Neural crest cell (in vitro differentiated cells): ENCODE measurements around the gene CSMD2. TPM values are rescaled to one million over a fixed set of nuclear protein-coding genes. Genes with fewer than 3 reads are reported as not detected.

ENCODE experiments used
- DNase-seq: peaks from one replicate; pipeline ENCODE4 v3.0.0; 2021; ENCODE audit warnings: low read depth, mixed read lengths, low spot score
- H3K27ac Mint-ChIP-seq: one replicate; pipeline ENCODE4 v1.8.0; 2021; ENCODE audit warnings: mild to moderate bottlenecking, mixed read lengths; ENCODE audit not compliant: unreplicated experiment
- H3K27me3 Mint-ChIP-seq: 2 replicates; pipeline ENCODE4 v1.8.0; 2021; ENCODE audit warnings: low read depth, mild to moderate bottlenecking, mixed read lengths
- H3K36me3 Mint-ChIP-seq: 2 replicates; pipeline ENCODE4 v1.8.0; 2021; ENCODE audit warnings: low read depth, mild to moderate bottlenecking, mixed read lengths
- H3K4me1 Mint-ChIP-seq: 2 replicates; pipeline ENCODE4 v1.8.0; 2021; ENCODE audit warnings: mixed read lengths
- H3K4me3 Mint-ChIP-seq: one replicate; pipeline ENCODE4 v1.8.0; 2021; ENCODE audit warnings: mild to moderate bottlenecking, mixed read lengths
- H3K9me3 Mint-ChIP-seq: 2 replicates; pipeline ENCODE4 v1.8.0; 2021; ENCODE audit warnings: mixed read lengths
- CTCF ChIP-seq: fragments of 200-600 bp; sonication (generic); conservative IDR thresholded peaks from 2 replicates; pipeline ENCODE4 v1.5.0; 2021; ENCODE audit warnings: antibody characterized with exemption, mild to moderate bottlenecking
- total RNA-seq: library from RNA; stranded (reverse); gene quantifications from 2 replicates; pipeline ENCODE4 v1.2.1, GENCODE V29; 2021

Gene CSMD2
- total RNA-seq, 1 donor from 2014 or later, result 0.40 TPM

- Mint-ChIP-seq H3K27me3 (peaks cover 25% of the 10 kb centered on the region), H3K27ac (no peak overlapping the region), H3K36me3 (no peaks in the 10 kb centered on the region), H3K4me3 (no peak overlapping the region), H3K4me1 (no peaks in the 10 kb centered on the region), H3K9me3 (no peaks in the 10 kb centered on the region)
- TF ChIP-seq CTCF, result no peak
- DNase-seq, result no peak
These were observed 167.6 kb downstream of the CSMD2 start for GRCh38 chr1:33997127-33998036.

- Mint-ChIP-seq H3K36me3 (no peaks in the 10 kb centered on the region), H3K4me3 (no peak overlapping the region), H3K9me3 (no peaks in the 10 kb centered on the region), H3K4me1 (no peaks in the 10 kb centered on the region), H3K27me3 (peaks cover 23% of the 10 kb centered on the region), H3K27ac (no peak overlapping the region)
- no peak for DNase-seq
- no peak for TF ChIP-seq CTCF
These were observed 168.7 kb downstream of the CSMD2 start for GRCh38 chr1:33996281-33996680.

- Mint-ChIP-seq H3K4me1 (no peaks in the 10 kb centered on the region), H3K27ac (no peak overlapping the region), H3K4me3 (no peak overlapping the region), H3K9me3 (no peaks in the 10 kb centered on the region), H3K27me3 (peaks cover 11% of the 10 kb centered on the region), H3K36me3 (no peaks in the 10 kb centered on the region)
- no peak for DNase-seq
- TF ChIP-seq CTCF, result no peak
These were observed 171.7 kb downstream of the CSMD2 start for GRCh38 chr1:33993301-33993700.

- H3K4me3 Mint-ChIP-seq, result no peak overlapping the region
- no peaks in the 10 kb centered on the region for H3K4me1 Mint-ChIP-seq
- H3K27ac Mint-ChIP-seq, result no peak overlapping the region
- H3K36me3 Mint-ChIP-seq, result no peaks in the 10 kb centered on the region
- H3K27me3 Mint-ChIP-seq, result peaks cover 6% of the 10 kb centered on the region
- no peak for DNase-seq
- no peaks in the 10 kb centered on the region for H3K9me3 Mint-ChIP-seq
- no peak for TF ChIP-seq CTCF
These were observed 174.7 kb downstream of the CSMD2 start for GRCh38 chr1:33990281-33990680.

GRCh38 chr1:33988161-33988560 is 176.9 kb downstream of the CSMD2 start:
- H3K36me3 Mint-ChIP-seq, result no peaks in the 10 kb centered on the region
- H3K27ac Mint-ChIP-seq, result no peak overlapping the region
- H3K27me3 Mint-ChIP-seq, result peaks cover 8% of the 10 kb centered on the region
- no peaks in the 10 kb centered on the region for H3K4me1 Mint-ChIP-seq
- no peaks in the 10 kb centered on the region for H3K9me3 Mint-ChIP-seq
- no peak overlapping the region for H3K4me3 Mint-ChIP-seq
- DNase-seq, result no peak
- no peak for TF ChIP-seq CTCF
